Measurements from ENCODE around the gene ETHE1. TPM values are rescaled to one million over a fixed set of nuclear protein-coding genes. Genes with fewer than 3 reads are reported as not detected.

Gene ETHE1
- total RNA-seq, 1 donor from 2014 or later: 16.0 TPM

GRCh38 chr19:43538922-43539321 lies 11.9 kb upstream of the ETHE1 start:
- Mint-ChIP-seq H3K4me1 (ENCODE audit: low read depth, unreplicated experiment) (peaks cover 7% of the 10 kb centered on the region), H3K36me3 (ENCODE audit: unreplicated experiment) (peaks cover 21% of the 10 kb centered on the region), H3K27ac (ENCODE audit: unreplicated experiment) (no peak overlapping the region), H3K9me3 (ENCODE audit: unreplicated experiment) (peaks cover 10% of the 10 kb centered on the region), H3K4me3 (ENCODE audit: unreplicated experiment) (no peak overlapping the region), H3K27me3 (ENCODE audit: unreplicated experiment) (peaks cover 4% of the 10 kb centered on the region)
- TF ChIP-seq CTCF (IDR thresholded peaks at IDR 0.05; ENCODE audit: partially characterized antibody, unreplicated experiment): no peak
- no peak for DNase-seq

- peaks cover 17% of the 10 kb centered on the region for H3K36me3 Mint-ChIP-seq (ENCODE audit: unreplicated experiment)
- H3K27me3 Mint-ChIP-seq (ENCODE audit: unreplicated experiment): peaks cover 6% of the 10 kb centered on the region
- peak overlapping the region; percentile 91 for H3K4me3 Mint-ChIP-seq (ENCODE audit: unreplicated experiment)
- H3K27ac Mint-ChIP-seq (ENCODE audit: unreplicated experiment): peak overlapping the region; percentile 77
- peak; percentile 91 for DNase-seq
- peak; percentile 70 for TF ChIP-seq CTCF (IDR thresholded peaks at IDR 0.05; ENCODE audit: partially characterized antibody, unreplicated experiment)
- H3K9me3 Mint-ChIP-seq (ENCODE audit: unreplicated experiment): peaks cover 10% of the 10 kb centered on the region
- H3K4me1 Mint-ChIP-seq (ENCODE audit: low read depth, unreplicated experiment): peaks cover 7% of the 10 kb centered on the region
Observed at GRCh38 chr19:43534816-43535761, 8.1 kb upstream of the ETHE1 start.

DNA sequence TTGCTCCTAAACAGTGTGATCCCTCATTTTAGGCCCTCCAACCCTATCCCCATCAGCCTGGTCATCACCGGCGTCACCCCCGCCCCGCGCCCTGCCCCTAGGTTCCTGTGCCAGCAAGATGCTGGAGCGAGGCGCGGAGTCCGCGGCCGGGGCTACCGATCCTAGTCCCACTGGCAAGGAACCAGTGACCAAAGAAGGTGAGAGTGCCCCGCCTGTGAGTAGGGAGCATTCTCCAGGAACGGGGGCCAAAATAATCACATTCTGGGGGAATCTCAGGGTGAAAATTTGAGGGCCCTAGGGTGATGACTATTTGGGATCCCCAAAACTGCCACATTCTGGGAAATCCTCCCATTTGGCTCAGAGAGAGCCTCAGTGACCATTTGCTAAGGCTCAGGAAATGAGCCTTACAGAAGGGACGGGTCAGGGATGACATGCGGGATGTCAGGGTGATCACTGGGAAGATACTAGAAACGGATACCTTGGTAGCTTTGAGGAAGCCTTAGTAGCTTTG lies 7.4 kb upstream of the ETHE1 start:
- DNase-seq: no peak
- Mint-ChIP-seq H3K36me3 (ENCODE audit: unreplicated experiment) (peaks cover 12% of the 10 kb centered on the region), H3K27ac (ENCODE audit: unreplicated experiment) (peak overlapping the region; percentile 88), H3K9me3 (ENCODE audit: unreplicated experiment) (peaks cover 7% of the 10 kb centered on the region), H3K4me1 (ENCODE audit: low read depth, unreplicated experiment) (peaks cover 7% of the 10 kb centered on the region), H3K4me3 (ENCODE audit: unreplicated experiment) (peak overlapping the region; percentile 91), H3K27me3 (ENCODE audit: unreplicated experiment) (peaks cover 6% of the 10 kb centered on the region)
- no peak for TF ChIP-seq CTCF (IDR thresholded peaks at IDR 0.05; ENCODE audit: partially characterized antibody, unreplicated experiment)

DNA sequence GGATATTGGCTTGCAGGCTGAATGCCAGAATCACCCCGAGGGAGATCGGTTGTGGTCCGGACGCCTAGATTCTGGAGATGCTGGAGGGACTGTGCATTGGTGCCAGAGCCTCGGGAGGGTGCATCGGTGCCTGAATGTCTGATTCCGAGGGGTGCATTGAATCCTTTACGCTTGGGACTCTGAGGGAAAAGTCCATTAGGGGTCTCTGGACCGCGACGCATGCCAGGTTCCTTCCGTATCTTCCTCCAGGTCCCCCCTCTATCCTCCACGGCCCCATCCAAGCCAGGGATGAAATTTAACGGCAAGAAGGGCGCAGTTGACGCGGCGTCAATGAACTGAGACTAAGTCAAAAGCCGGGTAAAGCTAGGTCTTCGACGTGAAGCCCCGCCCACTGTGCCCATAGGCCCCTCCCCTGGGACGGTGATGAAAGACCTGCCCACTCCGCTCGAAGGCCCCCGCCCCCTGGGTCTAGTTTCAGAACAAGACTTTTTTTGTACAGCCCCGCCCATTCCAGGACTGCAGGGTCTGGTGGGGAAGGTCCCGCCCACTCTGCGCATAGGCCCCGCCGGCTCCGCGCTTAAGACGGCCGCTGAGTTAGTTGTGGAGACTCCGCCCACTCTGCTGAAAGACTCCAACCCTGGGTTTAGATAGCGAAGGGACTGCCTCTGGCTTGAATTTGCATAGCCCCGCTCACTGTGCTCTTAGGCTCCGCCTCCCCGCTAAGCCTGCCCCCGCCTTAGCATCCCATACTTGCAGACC lies 6.7 kb upstream of the ETHE1 start:
- peak overlapping the region; percentile 88 for H3K27ac Mint-ChIP-seq (ENCODE audit: unreplicated experiment)

More for the DNA sequence above, 6.7 kb upstream of the ETHE1 start:
- peaks cover 6% of the 10 kb centered on the region for H3K36me3 Mint-ChIP-seq (ENCODE audit: unreplicated experiment)
- peaks cover 6% of the 10 kb centered on the region for H3K9me3 Mint-ChIP-seq (ENCODE audit: unreplicated experiment)
- peaks cover 3% of the 10 kb centered on the region for H3K27me3 Mint-ChIP-seq (ENCODE audit: unreplicated experiment)
- peak overlapping the region; percentile 91 for H3K4me3 Mint-ChIP-seq (ENCODE audit: unreplicated experiment)
- peaks cover 7% of the 10 kb centered on the region for H3K4me1 Mint-ChIP-seq (ENCODE audit: low read depth, unreplicated experiment)
- no peak for TF ChIP-seq CTCF (IDR thresholded peaks at IDR 0.05; ENCODE audit: partially characterized antibody, unreplicated experiment)
- DNase-seq: peak; percentile 98

All from glutamatergic neuron (in vitro differentiated cells).